ENCODE data around the gene DDX23.
"Not testable (repeated sequence)": the region's sequence is repeated elsewhere in the genome, so short reads cannot be mapped to it uniquely, and the experiment has no call there.

Gene DDX23

DNA sequence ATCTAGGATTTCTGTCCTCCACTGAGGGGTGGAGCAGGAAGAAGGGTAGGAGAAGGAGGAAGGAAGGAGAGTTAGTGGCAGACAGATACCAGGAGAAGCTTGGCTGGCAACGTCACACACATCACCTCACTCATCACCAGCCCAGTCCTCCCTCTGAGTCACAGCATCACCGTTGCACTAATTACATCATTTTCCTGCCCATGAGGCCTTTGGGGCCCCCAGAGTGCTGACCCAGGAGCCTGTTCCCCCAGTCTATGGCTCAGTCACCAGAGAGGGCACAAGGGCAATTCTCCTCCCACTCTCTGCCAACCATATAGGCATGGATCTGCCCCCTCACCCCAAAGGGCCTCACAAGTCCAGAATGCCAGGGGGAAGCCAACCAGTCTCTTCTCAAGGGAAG, 9.1 kb upstream of the DDX23 start:
- DNase-seq, result no peak

DNA sequence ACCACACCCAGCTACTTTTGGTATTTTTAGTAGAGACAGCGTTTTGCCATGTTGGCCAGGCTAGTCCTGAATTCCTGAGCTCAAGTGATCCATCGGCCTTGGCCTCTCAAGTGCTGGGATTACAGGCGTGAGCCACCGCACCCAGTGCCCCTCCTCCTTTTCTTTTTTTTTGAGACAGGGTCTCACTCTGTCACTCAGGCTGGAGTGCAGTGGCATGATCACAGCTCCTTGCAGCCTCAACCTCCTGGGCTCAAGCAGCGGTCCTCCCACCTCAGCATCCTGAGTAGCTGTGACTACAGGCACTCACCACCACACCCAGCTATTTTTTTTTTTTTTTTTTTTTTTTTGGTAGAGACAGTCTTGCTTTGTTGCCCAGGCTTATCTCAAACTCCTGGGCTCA, 8.3 kb upstream of the DDX23 start:
- not testable (repeated sequence) for DNase-seq

DNA sequence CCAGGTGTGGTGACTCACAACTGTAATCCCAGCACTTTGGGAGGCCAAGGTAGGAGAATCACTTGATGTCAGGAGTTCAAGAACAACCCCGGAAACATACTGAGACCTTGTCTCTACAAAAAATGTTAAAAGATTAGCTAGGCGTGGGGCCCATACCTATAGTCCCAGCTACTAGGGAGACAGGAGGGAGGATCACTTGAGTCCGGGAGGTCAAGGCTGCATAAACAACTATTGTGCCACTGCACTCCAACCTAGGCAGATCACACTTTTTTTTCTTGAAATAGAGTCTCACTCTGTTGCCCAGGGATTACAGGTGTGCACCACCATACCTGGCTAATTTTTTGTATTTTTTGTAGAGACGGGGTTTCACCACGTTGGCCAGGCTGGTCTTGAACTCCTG, 7.6 kb upstream of the DDX23 start:
- no peak for DNase-seq

DNA sequence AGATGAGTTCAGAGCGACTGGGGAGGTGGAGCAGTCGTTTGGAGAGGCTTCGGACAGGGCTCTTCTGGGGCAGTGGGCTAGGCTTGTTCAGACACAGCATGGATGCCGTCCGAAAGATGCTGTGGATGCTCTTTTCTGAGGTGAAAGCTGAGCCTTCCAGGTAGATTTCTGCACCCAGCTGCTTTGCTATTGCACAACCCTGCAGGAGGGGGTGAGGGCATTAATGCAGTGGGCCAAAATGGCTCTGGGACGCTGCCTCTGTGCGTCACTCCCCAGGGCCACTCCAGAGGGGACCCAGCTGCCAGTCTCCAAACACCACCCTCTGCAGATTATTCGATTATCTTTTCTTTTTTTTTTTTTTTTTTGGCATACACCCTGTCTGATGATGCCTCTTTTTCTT, 6.1 kb upstream of the DDX23 start:
- DNase-seq, result no peak

DNA sequence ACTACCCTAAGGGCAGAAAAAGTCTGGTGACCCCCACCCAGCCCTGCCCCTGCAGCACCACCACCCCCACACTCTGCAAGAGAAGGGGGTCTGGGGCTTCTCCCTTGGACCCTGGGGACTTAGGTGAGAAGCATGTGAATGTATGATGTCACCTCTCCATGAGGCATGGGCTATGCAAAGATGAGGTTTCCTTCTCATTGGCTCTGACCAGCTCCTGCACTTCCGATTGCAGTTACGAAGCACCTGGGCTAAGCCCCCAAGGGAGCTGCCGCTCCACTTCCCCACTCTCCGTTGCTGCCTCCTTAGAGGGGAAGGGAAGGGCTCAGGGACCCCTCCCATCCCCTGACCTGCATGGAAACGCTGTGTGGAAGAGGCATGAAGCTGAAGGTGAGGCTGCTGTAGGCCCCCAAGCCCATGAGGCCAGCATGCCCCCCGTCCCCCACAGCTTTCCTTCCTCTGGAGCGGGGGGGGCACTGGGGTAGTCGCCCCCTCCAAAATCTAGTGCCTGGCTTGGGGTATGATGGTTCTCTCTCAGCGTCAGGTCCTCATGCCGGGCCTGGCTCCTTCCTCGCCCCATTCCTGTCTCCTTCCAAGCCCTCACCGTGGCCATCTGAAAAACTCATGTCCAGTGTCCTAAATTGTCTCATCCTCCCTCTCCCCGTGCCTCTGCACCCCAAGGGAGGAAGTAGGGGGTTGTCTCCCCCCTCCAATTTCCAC, 5.5 kb upstream of the DDX23 start:
- DNase-seq, result no peak

DNA sequence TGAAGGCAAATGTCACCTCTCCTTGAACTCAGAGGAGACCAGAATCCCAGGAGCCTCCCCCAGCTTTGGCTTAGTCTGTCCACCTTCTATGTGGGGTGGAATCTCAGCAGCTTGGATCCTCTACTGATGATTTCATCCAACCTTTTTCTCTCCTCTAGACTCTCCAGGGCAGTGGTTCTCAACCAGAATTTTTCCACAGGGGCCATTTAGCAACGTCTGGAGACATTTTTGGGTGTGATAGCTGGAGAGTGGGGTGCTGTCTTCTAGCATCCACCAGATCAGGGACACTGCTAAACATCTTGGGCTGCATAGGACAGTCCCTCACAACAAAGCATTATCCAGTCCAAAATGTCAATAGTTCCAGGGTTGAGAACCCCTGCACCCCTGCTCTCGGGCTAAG, 4.4 kb upstream of the DDX23 start:
- DNase-seq, result no peak

DNA sequence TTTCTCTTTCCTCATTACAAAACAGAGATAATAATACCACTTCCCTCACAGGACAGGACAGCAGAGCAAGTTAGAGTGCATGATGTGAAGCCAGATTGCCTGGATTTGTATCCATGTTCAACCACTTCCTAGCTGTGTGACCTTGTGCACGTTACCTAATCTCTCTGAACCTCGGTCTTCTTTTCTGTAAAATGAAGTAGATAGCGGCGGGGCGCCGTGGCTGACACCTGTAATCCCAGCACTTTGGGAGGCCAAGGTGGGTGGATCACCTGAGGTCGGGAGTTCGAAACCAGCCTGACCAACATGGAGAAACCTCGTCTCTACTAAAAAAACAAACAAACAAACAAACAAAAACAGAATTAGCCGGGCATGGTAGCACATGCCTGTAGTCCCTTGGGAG, 3.0 kb upstream of the DDX23 start:
- DNase-seq, result not testable (repeated sequence)

DNA sequence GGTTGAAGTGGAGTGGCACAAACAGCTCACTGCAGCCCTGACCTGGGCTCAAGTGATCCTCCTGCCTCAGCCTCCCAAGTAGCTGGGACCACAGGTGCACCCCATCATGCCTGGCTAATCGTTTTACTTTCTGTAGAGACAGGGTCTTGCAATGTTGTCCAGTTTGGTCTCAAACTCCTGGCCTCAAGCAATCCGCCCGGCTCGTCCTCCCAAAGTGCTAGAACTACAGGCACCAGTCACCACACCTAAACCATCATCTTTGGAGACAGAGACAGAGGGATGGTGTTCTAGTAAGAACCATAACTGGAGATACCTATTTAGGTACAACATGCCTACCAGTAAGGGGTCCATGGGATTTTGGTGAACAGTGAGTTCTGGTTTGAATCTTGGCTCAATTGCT, 2.5 kb upstream of the DDX23 start:
- no peak for DNase-seq

DNA sequence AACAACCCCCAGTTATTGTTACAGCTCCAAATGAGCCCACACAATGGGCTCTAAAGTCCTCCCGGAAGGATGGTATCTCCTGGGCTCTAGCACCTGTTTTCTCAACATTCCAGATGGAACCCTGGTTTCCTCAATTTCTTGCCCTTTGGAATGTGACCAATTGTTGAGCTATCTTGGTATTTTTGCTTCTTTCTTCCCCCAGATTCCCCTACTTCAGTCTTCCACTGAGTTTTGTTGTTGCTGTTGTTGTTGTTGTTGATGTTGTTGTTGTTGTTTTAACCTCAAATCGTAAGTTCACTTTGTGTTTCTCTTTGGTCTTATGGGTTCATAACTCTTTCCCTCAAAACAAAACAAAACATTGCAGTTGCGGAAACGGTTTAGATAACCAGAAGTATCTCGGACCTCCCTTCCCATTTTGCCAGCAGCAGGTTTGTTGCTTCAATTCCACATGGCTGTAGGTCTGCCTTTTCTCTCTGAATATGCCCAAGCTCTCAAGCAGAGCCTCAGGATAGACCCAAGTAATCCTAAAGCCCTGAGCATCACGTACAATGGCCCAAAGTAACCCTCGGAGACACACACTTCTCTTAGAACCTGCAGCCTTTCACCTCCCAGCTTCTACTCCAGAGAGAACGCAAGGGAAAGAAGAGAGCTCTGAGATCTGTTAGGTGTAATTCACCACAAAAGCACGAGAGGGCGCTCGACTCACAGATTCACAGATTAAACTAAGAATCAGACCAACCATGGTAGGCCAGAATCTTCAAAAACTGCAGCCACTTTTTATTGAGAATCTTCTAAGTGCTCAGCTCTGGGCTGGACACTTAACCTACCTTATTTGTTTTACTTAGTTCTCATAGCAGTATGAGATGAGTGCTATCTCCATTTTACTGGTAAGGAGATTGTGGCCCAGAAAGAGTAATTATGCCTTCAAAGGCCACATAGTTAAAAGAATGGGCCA, 1.0 kb upstream of the DDX23 start:
- DNase-seq, result peak; percentile 57 to 93 (median 80)

DNA sequence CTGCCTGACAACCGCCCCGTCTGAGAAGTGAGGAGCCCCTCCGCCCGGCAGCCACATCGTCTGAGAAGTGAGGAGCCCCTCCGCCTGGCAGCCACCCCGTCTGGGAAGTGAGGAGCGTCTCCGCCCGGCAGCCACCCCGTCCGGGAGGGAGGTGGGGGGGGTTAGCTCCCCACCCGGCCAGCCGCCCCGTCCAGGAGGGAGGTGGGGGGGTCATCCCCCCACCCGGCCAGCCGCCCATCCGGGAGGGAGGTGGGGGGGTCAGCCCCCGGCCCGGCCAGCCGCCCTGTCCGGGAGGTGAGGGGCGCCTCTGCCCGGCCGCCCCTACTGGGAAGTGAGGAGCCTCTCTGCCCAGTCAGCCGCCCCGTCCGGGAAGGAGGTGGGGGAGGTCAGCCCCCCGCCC, 9.9 kb downstream of the DDX23 start:
- DNase-seq, result not testable (repeated sequence)

DNA sequence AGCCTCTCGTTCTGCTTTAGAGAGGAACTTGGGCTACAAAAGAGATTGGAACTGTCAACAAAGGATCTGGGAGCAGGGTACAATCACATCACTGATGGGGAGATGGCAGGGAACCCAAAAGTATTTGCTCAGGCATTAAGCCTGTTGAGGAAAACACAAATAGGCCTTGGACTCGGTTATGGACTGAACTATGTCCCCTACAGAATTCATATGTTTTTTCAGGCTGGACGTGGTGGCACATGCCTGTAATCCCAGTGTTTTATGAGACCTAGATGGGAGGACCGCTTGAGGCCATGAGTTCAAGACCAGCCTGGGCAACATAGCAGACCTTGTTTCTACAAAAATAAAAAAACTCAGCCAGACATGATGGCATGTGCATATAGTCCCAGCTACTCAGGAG, 13.9 kb downstream of the DDX23 start:
- DNase-seq, result no peak

DNA sequence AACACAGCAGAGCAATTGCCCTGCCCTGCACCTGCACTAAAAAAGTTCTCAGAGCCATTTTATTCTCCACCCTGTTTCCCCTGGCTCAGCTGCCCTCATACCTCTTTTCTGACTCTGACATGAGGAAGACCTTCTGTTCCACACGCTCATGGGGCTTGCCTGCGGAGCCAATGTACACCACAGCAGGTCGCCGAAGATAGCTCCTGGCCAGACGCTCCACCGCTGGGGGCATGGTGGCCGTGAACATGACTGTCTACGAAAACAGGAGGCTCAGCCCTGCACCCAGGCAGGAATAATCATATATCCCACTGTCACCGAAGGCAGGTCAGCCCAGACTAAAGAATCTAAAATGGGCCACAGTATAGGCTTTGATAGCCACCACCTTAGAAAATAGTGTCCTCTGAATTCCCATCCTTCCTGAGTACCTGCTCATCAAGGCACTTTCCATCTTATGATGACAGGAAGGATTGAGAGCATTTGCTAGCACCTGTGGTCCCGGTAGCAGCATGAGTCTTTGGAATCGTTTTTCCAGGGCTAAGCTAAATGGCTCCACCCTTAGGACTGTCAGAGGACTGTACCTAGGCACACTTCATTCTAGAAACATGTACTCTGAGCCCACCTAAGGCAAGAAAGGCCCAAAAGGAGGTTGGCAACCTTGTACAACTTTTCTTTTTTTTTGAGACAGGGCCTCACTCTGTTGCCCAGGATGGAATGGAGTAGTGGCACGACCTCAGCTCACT, 19.5 kb downstream of the DDX23 start:
- no peak for DNase-seq

DNA sequence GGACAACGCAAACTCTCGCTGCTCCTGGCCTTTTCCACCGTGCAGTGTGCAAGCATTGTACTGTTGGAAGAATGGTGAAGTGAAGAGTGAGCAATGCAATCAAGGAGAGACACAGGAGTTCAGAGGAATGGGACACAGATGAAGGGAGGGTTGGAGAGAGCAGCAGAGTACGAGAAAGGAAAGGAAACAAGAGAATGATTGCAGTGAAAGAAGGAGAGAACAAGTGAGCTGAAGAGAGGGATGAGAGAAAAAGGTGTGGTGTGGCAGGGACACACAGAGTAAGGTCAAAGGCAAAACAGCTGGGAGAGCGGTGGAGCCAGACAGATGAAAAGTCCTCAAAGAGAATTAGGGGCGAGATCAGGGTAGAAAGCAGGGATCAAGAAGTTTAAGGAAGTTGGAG, 20.7 kb downstream of the DDX23 start:
- DNase-seq, result no peak

DNA sequence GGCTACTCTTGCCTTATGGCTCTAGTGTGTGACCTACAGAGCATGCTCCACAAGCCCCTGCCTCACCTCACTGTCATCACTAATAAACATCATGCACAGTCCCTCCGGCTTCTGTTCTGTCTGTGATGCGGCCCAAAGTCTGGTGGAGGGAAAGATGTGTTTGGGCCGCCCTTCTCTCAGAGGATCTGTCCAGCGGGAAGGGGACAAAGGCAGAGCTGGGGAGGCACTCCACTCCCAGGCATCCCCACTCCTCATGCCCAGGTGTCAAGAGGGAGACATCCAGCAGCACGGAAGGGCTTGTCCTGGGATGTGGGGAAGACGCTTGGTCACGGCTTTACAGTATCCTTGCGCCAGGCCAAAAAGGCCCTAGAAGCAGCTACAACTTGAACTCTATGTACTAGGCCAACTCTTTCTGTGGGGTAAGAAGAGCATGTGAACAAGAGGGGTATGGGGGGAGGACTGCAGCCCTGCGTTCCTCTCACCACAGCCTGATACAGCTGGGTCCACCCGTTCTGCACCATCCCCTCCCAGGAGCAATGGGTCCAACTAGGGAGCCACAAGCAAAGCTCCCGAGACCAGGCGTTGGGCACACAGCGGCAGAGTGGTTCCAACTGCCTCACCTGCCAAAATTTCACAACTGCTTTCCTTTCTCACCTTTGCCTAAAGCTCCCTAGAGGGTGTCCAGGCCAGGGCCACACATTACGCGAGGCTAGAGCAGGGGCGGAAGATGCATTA, 23.0 kb downstream of the DDX23 start:
- no peak for DNase-seq

DNA sequence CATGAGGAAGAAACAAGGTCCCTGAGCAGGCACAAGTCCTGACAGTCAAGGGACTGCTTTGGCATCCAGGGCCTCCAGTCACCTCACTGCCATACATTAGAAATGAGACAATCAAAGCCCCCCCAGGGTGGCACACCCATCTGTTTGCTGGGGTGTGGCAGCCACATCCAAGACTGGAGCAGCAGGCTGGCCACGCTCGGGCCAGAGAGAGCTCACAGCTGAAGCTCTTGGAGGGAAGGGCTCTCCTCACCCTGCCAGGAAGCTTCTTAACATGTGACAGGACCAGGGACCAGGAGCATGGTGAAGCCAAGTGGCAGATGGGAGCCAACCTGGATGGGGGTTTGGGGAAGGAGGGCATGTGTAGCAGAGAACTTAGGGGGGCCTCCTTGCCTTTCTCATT, 23.7 kb downstream of the DDX23 start:
- no peak for DNase-seq

DNA sequence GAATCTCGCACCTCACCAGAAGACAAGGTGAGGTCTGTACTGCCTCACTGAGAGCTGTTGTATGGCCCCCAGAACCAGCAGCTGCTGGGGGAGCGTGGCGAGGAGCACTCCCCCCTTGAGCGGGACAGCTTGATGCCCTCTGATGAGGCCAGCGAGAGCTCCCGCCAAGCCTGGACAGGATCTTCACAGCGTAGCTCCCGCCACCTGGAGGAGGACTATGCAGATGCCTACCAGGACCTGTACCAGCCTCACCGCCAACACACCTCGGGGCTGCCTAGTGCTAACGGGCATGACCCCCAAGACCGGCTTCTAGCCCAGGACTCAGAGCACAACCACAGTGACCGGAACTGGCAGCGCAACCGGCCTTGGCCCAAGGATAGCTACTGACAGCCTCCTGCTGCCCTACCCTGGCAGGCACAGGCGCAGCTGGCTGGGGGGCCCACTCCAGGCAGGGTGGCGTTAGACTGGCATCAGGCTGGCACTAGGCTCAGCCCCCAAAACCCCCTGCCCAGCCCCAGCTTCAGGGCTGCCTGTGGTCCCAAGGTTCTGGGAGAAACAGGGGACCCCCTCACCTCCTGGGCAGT, 24.4 kb downstream of the DDX23 start:
- no peak for DNase-seq

DNA sequence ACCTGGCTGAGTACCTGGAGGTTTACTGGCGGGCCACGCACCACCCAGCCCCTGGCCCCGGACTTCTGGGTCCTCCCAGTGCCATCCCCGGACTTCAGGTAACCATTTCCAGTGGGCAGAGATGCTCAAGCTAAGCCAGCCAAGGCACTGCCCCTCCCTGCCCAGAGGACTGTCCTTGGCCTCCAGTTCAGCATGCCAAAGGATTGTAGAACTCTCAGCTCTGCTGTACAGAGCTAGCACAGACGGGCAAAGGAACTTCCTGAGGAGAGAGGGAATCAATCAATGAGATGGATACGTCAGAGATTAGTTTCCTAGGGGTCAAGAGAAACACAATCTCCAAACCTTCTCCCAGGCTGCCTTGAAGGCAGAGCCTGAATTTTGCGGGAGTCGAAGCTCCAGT, 24.9 kb downstream of the DDX23 start:
- DNase-seq, result no peak

DNA sequence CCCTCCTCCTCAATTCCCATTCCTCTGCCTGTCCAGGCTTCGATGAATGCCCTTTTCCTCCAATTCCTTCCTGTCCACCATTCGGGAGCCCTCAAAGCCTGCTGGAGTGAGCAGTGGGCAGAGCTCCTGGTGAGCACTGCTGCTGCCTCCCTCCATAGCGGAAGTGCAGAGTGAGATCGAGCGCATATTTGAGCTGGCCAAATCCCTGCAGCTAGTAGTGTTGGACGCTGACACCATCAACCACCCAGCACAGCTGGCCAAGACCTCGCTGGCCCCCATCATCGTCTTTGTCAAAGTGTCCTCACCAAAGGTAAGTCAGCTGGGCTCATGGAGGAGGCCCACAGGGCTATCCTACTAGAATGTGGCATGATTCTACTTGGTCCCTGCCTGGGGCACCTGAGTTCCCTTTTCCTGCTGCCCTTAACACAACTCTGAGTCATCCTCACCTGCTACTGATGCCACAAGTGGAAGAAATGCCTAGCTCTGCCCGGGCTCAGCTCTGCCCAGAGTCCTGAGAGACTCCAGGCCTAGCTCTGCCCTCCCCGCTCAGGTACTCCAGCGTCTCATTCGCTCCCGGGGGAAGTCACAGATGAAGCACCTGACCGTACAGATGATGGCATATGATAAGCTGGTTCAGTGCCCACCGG, 25.6 kb downstream of the DDX23 start:
- DNase-seq, result no peak

DNA sequence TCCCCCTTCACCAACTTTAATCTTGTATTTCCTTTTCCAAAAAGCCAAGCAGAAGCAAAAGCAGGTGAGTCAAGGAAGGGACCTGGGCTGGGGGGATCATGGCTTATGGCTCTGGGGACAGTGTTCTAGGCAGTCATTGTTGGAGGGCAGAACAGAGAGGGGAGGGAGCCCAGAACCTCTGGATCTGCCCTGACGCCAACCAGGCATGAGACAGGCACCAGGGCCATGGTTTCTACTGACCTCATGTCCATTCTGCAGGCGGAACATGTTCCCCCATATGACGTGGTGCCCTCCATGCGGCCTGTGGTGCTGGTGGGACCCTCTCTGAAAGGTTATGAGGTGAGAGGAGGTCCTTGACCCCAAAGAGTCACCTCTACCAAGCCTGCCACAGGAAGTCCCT, 27.1 kb downstream of the DDX23 start:
- no peak for DNase-seq

DNA sequence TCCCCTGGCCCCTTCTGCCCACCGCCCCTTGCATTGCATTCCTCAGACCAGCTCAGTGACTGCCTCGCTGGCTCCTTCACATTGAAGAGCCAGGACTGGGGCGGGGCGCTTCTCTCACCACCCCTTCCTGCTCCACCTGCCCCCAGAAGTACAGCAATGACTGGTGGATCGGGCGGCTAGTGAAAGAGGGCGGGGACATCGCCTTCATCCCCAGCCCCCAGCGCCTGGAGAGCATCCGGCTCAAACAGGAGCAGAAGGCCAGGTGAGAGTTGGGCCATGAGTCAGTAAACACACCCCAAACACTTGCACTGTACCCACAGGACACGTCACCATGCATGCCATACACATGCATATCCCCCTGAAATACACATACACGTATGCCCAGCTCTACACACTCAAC, 27.9 kb downstream of the DDX23 start:
- DNase-seq, result no peak

DNA sequence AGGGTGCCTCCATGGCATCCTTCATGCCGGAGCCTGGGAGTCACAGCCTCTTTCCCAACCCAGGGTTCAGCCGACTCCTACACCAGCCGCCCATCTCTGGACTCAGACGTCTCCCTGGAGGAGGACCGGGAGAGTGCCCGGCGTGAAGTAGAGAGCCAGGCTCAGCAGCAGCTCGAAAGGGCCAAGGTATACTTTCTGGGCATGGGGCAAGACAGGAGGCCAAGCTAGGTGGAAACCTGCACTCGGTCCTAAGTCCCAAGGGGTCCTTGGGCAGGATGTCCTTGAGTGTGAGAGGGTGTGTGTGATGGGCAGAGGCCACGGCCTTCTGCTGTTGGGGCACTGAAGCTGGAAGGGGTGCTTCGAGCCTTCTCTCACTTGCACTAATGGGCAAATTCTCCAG, 28.7 kb downstream of the DDX23 start:
- DNase-seq, result no peak

DNA sequence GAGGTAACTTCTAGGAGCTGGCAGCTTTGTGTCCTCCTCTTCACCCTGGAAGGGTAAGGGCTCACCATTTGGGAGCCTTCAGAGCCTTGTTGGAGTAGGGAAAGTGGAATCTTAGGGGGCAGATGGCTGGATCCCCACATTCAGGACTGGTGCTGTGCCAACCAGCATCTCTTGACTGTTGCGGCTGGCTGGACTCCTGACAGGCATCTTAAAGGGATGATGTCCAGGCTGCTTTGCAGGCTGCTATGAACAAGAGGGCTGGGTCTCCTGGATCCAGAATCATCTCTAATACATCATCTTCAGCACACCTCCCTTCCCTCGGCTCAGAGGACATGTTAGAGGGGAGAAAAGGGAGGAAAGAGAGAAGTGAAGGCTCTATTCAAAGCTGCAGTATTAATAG, 29.3 kb downstream of the DDX23 start:
- no peak for DNase-seq
